ENCODE data around the gene ARHGEF25. TPM values are rescaled to one million over a fixed set of nuclear protein-coding genes. Genes with fewer than 3 reads are reported as not detected.
A peak's percentile ranks its signal among the peaks of the same experiment; 100 is the strongest.

Gene ARHGEF25
- total RNA-seq, 1 donor from 2014 or later: 16.8 TPM

DNA sequence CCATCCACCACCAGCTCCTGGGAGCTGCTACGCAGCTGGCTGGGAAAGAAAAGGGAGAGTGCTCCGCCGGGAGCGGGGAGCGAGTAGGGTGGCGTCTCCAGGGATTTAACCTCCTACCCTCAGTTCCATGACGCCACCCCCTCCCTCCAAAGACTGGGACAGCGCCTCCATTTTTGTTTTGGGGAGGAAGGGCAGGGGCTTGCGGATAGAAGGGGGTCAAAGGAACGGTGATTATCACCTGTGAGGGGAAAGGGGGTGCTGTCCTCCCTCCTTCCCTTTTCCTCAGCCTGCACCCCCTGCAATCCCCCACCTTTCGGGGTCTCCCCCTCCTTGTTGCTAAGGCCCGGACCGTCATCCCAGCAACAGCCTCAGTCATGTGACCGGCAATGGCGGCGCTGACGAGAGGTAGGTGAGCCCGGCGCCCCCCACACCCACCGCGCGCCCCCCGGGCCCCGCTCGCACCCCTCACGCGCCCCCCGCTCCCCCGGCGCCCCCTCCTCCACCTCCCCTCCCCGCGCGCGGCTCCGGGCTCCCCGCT lies 6.7 kb upstream of the ARHGEF25 start, which contains the start of gene DTX3:
TSS of gene DTX3 (plus strand) at position 371 of the 538 bp plus-strand sequence. CDS start 1,694 bp downstream, outside the sequence.
- Histone ChIP-seq H3K4me2 (ENCODE audit: low read length) (peak within 1 kb of the TSS; percentile 95), H3K9ac (ENCODE audit: low read length) (peak within 1 kb of the TSS; percentile 88), H3K4me3 (ENCODE audit: insufficient read depth, low read depth, low read length) (peak within 1 kb of the TSS; percentile 75), H3K4me1 (ENCODE audit: insufficient read depth, low read length) (peaks cover 12% of the 10 kb centered on the region), H3K36me3 (ENCODE audit: insufficient read depth, low read length) (peaks cover 2% of the 10 kb centered on the region), H4K20me1 (ENCODE audit: insufficient read depth, low read length) (no peaks in the 10 kb centered on the region), H2AFZ (ENCODE audit: low read depth, low read length) (peak within 1 kb of the TSS; percentile 99), H3K9me3 (ENCODE audit: insufficient read depth, low read depth, low read length) (no peaks in the 10 kb centered on the region), H3K27ac (ENCODE audit: low read depth, low read length) (peak within 1 kb of the TSS; percentile 41), H3K27me3 (ENCODE audit: insufficient read depth, low read length) (no peaks in the 10 kb centered on the region), H3K79me2 (ENCODE audit: insufficient read depth, low read length) (no peaks in the 10 kb centered on the region)
- peaks cover 10% of the 10 kb centered on the region for H3K27me3 Mint-ChIP-seq (ENCODE audit: low read depth, unreplicated experiment)
- H3K9me3 Mint-ChIP-seq (ENCODE audit: unreplicated experiment): peaks cover 2% of the 10 kb centered on the region
- DNase-seq (ENCODE audit: low read depth): no peak
- no peak for FAIRE-seq
- no peak for TF ChIP-seq EZH2 (IDR thresholded peaks at IDR 0.05; ENCODE audit: insufficient read depth, low read length)
- H3K4me3 Mint-ChIP-seq (ENCODE audit: unreplicated experiment): peak within 1 kb of the TSS; percentile 90
- H3K36me3 Mint-ChIP-seq (ENCODE audit: low read depth, unreplicated experiment): peaks cover 38% of the 10 kb centered on the region
- peak within 1 kb of the TSS; percentile 91 for H3K27ac Mint-ChIP-seq (ENCODE audit: unreplicated experiment)
- H3K4me1 Mint-ChIP-seq (ENCODE audit: low read depth, unreplicated experiment): peaks cover 19% of the 10 kb centered on the region

DNA sequence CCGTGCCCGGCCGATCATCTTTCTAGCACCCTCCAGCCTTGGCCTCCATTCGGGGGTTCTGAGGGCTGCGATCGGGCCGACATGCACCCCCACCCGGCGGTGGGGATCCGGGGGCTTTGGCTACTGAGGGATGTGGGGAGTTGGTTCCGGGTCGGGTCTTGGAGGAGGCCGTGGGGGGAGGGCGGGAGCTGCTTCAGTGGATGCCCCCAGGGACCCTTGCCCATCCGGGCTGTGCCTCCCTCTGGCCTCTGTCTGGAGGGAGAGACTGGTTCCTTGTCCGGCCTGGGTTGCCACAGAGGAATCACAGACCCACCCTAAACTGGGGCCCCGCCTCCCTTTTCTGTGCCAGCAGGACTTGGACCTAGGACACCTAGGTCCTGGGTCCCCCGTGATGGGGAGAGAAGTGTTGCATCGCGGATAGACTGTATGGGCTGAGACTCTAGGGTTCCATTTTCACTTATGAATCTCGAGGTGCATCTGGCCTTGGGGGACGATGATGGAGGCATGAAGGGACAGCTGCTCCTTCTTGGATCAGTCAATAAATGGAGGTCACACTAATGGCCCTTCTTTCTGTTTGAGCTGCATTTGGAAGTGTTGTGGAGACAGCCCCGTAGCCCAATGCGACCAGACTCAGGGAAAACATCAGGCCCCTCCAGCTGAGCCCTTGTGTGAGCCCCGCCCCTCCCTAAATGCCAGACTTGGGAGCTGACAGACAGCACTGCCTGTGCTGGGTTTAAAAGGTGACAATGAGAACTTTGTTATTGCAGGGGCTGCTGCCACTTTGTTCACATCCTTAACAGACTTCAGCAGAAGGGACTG lies 6.0 kb upstream of the ARHGEF25 start:
- H3K27me3 ChIP-seq (ENCODE audit: insufficient read depth, low read length): no peaks in the 10 kb centered on the region
- peak overlapping the region; percentile 75 for H3K4me3 ChIP-seq (ENCODE audit: insufficient read depth, low read depth, low read length)
- H2AFZ ChIP-seq (ENCODE audit: low read depth, low read length): peak overlapping the region; percentile 82
- no peaks in the 10 kb centered on the region for H4K20me1 ChIP-seq (ENCODE audit: insufficient read depth, low read length)
- no peak for TF ChIP-seq EZH2 (IDR thresholded peaks at IDR 0.05; ENCODE audit: insufficient read depth, low read length)
- TF ChIP-seq, protein P1, sequence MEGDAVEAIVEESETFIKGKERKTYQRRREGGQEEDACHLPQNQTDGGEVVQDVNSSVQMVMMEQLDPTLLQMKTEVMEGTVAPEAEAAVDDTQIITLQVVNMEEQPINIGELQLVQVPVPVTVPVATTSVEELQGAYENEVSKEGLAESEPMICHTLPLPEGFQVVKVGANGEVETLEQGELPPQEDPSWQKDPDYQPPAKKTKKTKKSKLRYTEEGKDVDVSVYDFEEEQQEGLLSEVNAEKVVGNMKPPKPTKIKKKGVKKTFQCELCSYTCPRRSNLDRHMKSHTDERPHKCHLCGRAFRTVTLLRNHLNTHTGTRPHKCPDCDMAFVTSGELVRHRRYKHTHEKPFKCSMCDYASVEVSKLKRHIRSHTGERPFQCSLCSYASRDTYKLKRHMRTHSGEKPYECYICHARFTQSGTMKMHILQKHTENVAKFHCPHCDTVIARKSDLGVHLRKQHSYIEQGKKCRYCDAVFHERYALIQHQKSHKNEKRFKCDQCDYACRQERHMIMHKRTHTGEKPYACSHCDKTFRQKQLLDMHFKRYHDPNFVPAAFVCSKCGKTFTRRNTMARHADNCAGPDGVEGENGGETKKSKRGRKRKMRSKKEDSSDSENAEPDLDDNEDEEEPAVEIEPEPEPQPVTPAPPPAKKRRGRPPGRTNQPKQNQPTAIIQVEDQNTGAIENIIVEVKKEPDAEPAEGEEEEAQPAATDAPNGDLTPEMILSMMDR (IDR thresholded peaks at IDR 0.05; ENCODE audit: insufficient read depth, low read depth, low read length): no peak
- H3K4me2 ChIP-seq (ENCODE audit: low read length): peak overlapping the region; percentile 95
- no peak for FAIRE-seq
- no peaks in the 10 kb centered on the region for H3K9me3 ChIP-seq (ENCODE audit: insufficient read depth, low read depth, low read length)
- H3K79me2 ChIP-seq (ENCODE audit: insufficient read depth, low read length): no peaks in the 10 kb centered on the region
- H3K27me3 Mint-ChIP-seq (ENCODE audit: low read depth, unreplicated experiment): peaks cover 10% of the 10 kb centered on the region
- peaks cover 19% of the 10 kb centered on the region for H3K4me1 Mint-ChIP-seq (ENCODE audit: low read depth, unreplicated experiment)
- peak overlapping the region; percentile 90 for H3K4me3 Mint-ChIP-seq (ENCODE audit: unreplicated experiment)
- peaks cover 2% of the 10 kb centered on the region for H3K9me3 Mint-ChIP-seq (ENCODE audit: unreplicated experiment)
- no peak for DNase-seq (ENCODE audit: low read depth)
- no peaks in the 10 kb centered on the region for H3K36me3 ChIP-seq (ENCODE audit: insufficient read depth, low read length)
- H3K36me3 Mint-ChIP-seq (ENCODE audit: low read depth, unreplicated experiment): peaks cover 31% of the 10 kb centered on the region
- H3K27ac Mint-ChIP-seq (ENCODE audit: unreplicated experiment): peak overlapping the region; percentile 75
- peak overlapping the region; percentile 88 for H3K9ac ChIP-seq (ENCODE audit: low read length)
- peaks cover 13% of the 10 kb centered on the region for H3K4me1 ChIP-seq (ENCODE audit: insufficient read depth, low read length)
- peak overlapping the region; percentile 34 for H3K27ac ChIP-seq (ENCODE audit: low read depth, low read length)

DNA sequence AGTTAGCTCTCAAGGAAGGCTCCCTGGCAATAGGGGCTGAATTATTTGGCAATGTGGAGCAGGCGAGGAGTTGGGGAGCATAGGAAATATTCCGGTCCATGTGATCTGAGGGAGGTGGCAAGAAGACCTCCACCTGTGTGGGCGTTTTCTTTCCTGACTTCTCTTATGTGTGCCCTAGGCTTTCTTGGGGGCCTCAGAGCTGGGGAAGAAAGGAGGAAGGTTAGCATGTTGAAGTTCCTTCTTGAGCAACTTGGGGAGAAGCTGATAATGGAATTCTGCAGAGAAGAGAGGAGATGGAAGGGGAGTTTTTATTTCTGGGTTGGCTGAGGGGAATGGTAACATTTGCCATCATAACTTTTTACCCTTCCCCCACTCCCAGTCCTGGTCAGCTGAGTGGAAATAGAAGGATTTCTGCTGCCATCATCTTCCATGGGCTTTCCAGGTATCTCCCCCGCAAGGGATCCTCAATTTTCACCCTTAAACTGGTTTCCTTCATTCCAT lies 5.4 kb upstream of the ARHGEF25 start:
- H3K9me3 Mint-ChIP-seq (ENCODE audit: unreplicated experiment): peaks cover 2% of the 10 kb centered on the region
- TF ChIP-seq EZH2 (IDR thresholded peaks at IDR 0.05; ENCODE audit: insufficient read depth, low read length): no peak
- TF ChIP-seq, protein P1 (IDR thresholded peaks at IDR 0.05; ENCODE audit: insufficient read depth, low read depth, low read length): no peak

More for the DNA sequence above, 5.4 kb upstream of the ARHGEF25 start:
- FAIRE-seq (no peak), DNase-seq (ENCODE audit: low read depth) (no peak)
- Histone ChIP-seq H2AFZ (ENCODE audit: low read depth, low read length) (no peak overlapping the region), H3K36me3 (ENCODE audit: insufficient read depth, low read length) (no peaks in the 10 kb centered on the region), H3K79me2 (ENCODE audit: insufficient read depth, low read length) (no peaks in the 10 kb centered on the region), H3K4me2 (ENCODE audit: low read length) (peak overlapping the region; percentile 95), H3K27ac (ENCODE audit: low read depth, low read length) (no peak overlapping the region), H3K9ac (ENCODE audit: low read length) (peak overlapping the region; percentile 88), H3K9me3 (ENCODE audit: insufficient read depth, low read depth, low read length) (no peaks in the 10 kb centered on the region), H3K27me3 (ENCODE audit: insufficient read depth, low read length) (no peaks in the 10 kb centered on the region), H3K4me1 (ENCODE audit: insufficient read depth, low read length) (peaks cover 19% of the 10 kb centered on the region), H4K20me1 (ENCODE audit: insufficient read depth, low read length) (no peaks in the 10 kb centered on the region), H3K4me3 (ENCODE audit: insufficient read depth, low read depth, low read length) (peak overlapping the region; percentile 75)
- H3K27ac Mint-ChIP-seq (ENCODE audit: unreplicated experiment): peak overlapping the region; percentile 41
- peaks cover 28% of the 10 kb centered on the region for H3K36me3 Mint-ChIP-seq (ENCODE audit: low read depth, unreplicated experiment)
- peak overlapping the region; percentile 90 for H3K4me3 Mint-ChIP-seq (ENCODE audit: unreplicated experiment)
- peaks cover 21% of the 10 kb centered on the region for H3K4me1 Mint-ChIP-seq (ENCODE audit: low read depth, unreplicated experiment)
- peaks cover 12% of the 10 kb centered on the region for H3K27me3 Mint-ChIP-seq (ENCODE audit: low read depth, unreplicated experiment)
